Measurements from ENCODE around the gene NUCB1.

GRCh38 chr19:48970139-48970766, 70.1 kb downstream of the NUCB1 start:
- no peak for TF ChIP-seq CTCF (IDR thresholded peaks at IDR 0.05)
- TF ChIP-seq POLR2A (IDR thresholded peaks at IDR 0.05): no peak

Measured in body of pancreas (tissue), 4 donors.